ENCODE results near the gene HSH2D. TPM values are rescaled to one million over a fixed set of nuclear protein-coding genes. Genes with fewer than 3 reads are reported as not detected.

The HSH2D gene
- total RNA-seq, 4 donors from 2014 or later: 28.0 to 111 (median 58.8) TPM

GRCh38 chr19:16154557-16154956, 11.1 kb downstream of the HSH2D start:
- no peak for DNase-seq
- peaks cover 0 to 52% (median 4%) of the 10 kb centered on the region in 3 donors for H3K36me3 ChIP-seq
- no peak overlapping the region for H3K4me3 ChIP-seq
- H3K27ac ChIP-seq: no peak overlapping the region
- H3K27me3 ChIP-seq: no peaks in the 10 kb centered on the region
- TF ChIP-seq POLR2A (IDR thresholded peaks at IDR 0.05) (no peak), CTCF (IDR thresholded peaks at IDR 0.05) (no peak)
- peaks cover 0 to 6% (median 1%) of the 10 kb centered on the region in 4 donors for H3K4me1 ChIP-seq
- no peaks in the 10 kb centered on the region for H3K9me3 ChIP-seq

GRCh38 chr19:16155128-16155527, 11.6 kb downstream of the HSH2D start:
- H3K4me3 ChIP-seq: no peak overlapping the region
- peaks cover 0 to 3% (median 0%) of the 10 kb centered on the region in 4 donors for H3K4me1 ChIP-seq
- no peak for DNase-seq
- peak overlapping the region in 1 of 4 donors; percentile 55 for H3K27ac ChIP-seq
- peaks cover 0 to 50% (median 4%) of the 10 kb centered on the region in 3 donors for H3K36me3 ChIP-seq
- H3K27me3 ChIP-seq: no peaks in the 10 kb centered on the region
- H3K9me3 ChIP-seq: no peaks in the 10 kb centered on the region
- TF ChIP-seq CTCF (IDR thresholded peaks at IDR 0.05): no peak
- no peak for TF ChIP-seq POLR2A (IDR thresholded peaks at IDR 0.05)

GRCh38 chr19:16156904-16157303, 13.4 kb downstream of the HSH2D start:
- no peaks in the 10 kb centered on the region for H3K27me3 ChIP-seq
- H3K27ac ChIP-seq: no peak overlapping the region
- no peak overlapping the region for H3K4me3 ChIP-seq
- TF ChIP-seq POLR2A (IDR thresholded peaks at IDR 0.05) (no peak), CTCF (IDR thresholded peaks at IDR 0.05) (no peak)
- DNase-seq: no peak
- H3K9me3 ChIP-seq: no peaks in the 10 kb centered on the region
- H3K4me1 ChIP-seq: no peaks in the 10 kb centered on the region
- peaks cover 0 to 47% (median 4%) of the 10 kb centered on the region in 3 donors for H3K36me3 ChIP-seq

GRCh38 chr19:16157601-16158000, 14.1 kb downstream of the HSH2D start:
- H3K27ac ChIP-seq: no peak overlapping the region
- H3K27me3 ChIP-seq: no peaks in the 10 kb centered on the region
- H3K4me1 ChIP-seq: no peaks in the 10 kb centered on the region
- H3K9me3 ChIP-seq: no peaks in the 10 kb centered on the region
- H3K4me3 ChIP-seq: no peak overlapping the region
- H3K36me3 ChIP-seq: peaks cover 0 to 44% (median 4%) of the 10 kb centered on the region in 3 donors
- TF ChIP-seq CTCF (IDR thresholded peaks at IDR 0.05): no peak
- no peak for TF ChIP-seq POLR2A (IDR thresholded peaks at IDR 0.05)
- DNase-seq: no peak

- TF ChIP-seq CTCF (IDR thresholded peaks at IDR 0.05): no peak
- TF ChIP-seq POLR2A (IDR thresholded peaks at IDR 0.05): no peak
- Histone ChIP-seq H3K27ac (no peak overlapping the region), H3K4me3 (no peak overlapping the region)
Measured at GRCh38 chr19:16159655-16160054, 16.2 kb downstream of the HSH2D start.

GRCh38 chr19:16160445-16160942, 17.0 kb downstream of the HSH2D start:
- no peak for DNase-seq
- H3K27me3 ChIP-seq: no peaks in the 10 kb centered on the region
- peaks cover 0 to 18% (median 0%) of the 10 kb centered on the region in 3 donors for H3K36me3 ChIP-seq
- H3K4me3 ChIP-seq: no peak overlapping the region
- H3K27ac ChIP-seq: no peak overlapping the region
- TF ChIP-seq POLR2A (IDR thresholded peaks at IDR 0.05) (no peak), CTCF (IDR thresholded peaks at IDR 0.05) (no peak)
- H3K4me1 ChIP-seq: no peaks in the 10 kb centered on the region
- no peaks in the 10 kb centered on the region for H3K9me3 ChIP-seq

More at GRCh38 chr19:16159655-16160054, 16.2 kb downstream of the HSH2D start:
- Histone ChIP-seq H3K36me3 (peaks cover 0 to 24% (median 0%) of the 10 kb centered on the region in 3 donors), H3K4me1 (no peaks in the 10 kb centered on the region), H3K9me3 (no peaks in the 10 kb centered on the region), H3K27me3 (no peaks in the 10 kb centered on the region)
- no peak for DNase-seq

All from Peyer's patch (tissue), 4 donors.